ENCODE results near the gene MLKL.

Gene MLKL

GRCh38 chr16:74651841-74652240 lies 48.8 kb downstream of the MLKL start:
- H3K9me3 ChIP-seq (ENCODE audit: control insufficient read depth in 2 of 2, low read length in 2 of 2): no peaks in the 10 kb centered on the region
- no peak overlapping the region for H3K27ac ChIP-seq (ENCODE audit: low read length)
- H3K9ac ChIP-seq (ENCODE audit: low read length in 2 of 2): no peak overlapping the region
- H3K36me3 ChIP-seq (ENCODE audit: control insufficient read depth in 2 of 2, insufficient read depth in 2 of 2, low read length in 2 of 2): peaks cover 0 to 18% of the 10 kb centered on the region in 2 donors
- no peaks in the 10 kb centered on the region for H3K27me3 ChIP-seq (ENCODE audit: control insufficient read depth in 1 of 2, insufficient read depth in 2 of 2, low read length in 2 of 2)
- no peaks in the 10 kb centered on the region for H3K4me1 ChIP-seq (ENCODE audit: control insufficient read depth, insufficient read depth, low read length)
- no peak overlapping the region for H3K4me3 ChIP-seq (ENCODE audit: low read length in 2 of 2)

DNA sequence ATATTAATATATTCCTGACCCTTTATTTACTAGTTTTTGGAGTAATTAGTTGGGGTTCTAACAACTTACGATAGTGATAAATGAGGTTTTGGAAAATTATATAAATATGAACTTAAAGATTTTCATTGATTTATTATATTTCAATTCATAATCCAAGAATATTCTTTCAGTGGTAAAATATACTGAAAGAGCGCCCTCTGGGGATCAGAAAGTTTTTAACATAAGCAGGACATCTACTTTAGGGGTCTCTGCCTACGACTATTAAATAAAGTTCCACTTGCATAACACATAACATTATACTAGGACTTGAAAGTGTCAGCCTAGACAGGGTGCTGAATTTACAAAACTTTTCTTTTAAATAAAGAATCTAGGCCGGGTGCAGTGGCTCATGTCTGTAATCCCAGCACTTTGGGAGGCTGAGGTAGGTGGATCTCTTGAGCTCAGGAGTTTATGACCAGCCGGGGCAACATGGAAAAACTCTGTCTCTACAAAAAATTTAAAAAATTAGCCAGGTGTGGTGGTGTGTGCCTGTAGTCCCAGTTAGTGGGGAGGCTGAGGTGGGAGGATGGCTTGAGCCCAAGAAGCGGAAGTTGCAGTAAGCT lies 49.6 kb downstream of the MLKL start:
- Histone ChIP-seq H3K9ac (ENCODE audit: low read length in 2 of 2) (no peak overlapping the region), H3K4me1 (ENCODE audit: control insufficient read depth, insufficient read depth, low read length) (no peaks in the 10 kb centered on the region), H3K27ac (ENCODE audit: low read length) (no peak overlapping the region), H3K9me3 (ENCODE audit: control insufficient read depth in 2 of 2, low read length in 2 of 2) (no peaks in the 10 kb centered on the region), H3K27me3 (ENCODE audit: control insufficient read depth in 1 of 2, insufficient read depth in 2 of 2, low read length in 2 of 2) (no peaks in the 10 kb centered on the region), H3K4me3 (ENCODE audit: low read length in 2 of 2) (no peak overlapping the region), H3K36me3 (ENCODE audit: control insufficient read depth in 2 of 2, insufficient read depth in 2 of 2, low read length in 2 of 2) (peaks cover 3 to 19% of the 10 kb centered on the region in 2 donors)

DNA sequence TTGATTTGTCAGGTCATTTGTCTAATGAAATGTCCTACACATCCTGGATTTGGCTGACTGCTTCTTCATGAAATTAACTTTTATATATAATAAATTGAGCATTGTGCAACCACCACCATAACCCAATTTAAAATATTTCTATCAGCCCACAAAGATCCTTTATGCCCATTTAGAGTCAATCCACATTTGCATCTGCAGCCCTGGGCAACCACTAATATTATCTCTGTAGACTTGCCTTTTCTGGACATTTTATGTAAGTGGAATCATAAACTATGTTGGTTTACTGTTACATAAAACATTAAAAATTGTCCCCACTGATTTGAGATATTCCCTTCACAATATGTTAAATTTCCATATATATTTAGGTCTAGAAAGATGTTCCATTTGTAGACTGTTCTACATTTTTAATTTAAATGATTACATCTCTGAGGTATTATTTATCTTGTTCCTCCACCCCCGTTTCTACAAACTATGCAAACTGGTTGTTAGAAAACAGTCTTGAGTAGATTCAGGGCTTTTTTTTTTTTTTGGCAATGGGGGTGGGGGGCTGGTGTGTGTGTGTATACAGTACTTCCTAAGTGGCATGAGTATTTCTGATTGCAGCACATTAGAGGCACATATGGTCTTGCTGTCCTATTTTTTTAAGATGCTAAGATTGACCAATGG lies 50.7 kb downstream of the MLKL start:
- H3K27ac ChIP-seq (ENCODE audit: low read length): no peak overlapping the region
- H3K36me3 ChIP-seq (ENCODE audit: control insufficient read depth in 2 of 2, insufficient read depth in 2 of 2, low read length in 2 of 2): peaks cover 6 to 20% of the 10 kb centered on the region in 2 donors
- no peak overlapping the region for H3K9ac ChIP-seq (ENCODE audit: low read length in 2 of 2)
- H3K9me3 ChIP-seq (ENCODE audit: control insufficient read depth in 2 of 2, low read length in 2 of 2): no peaks in the 10 kb centered on the region
- H3K4me1 ChIP-seq (ENCODE audit: control insufficient read depth, insufficient read depth, low read length): no peaks in the 10 kb centered on the region
- no peak overlapping the region for H3K4me3 ChIP-seq (ENCODE audit: low read length in 2 of 2)
- no peaks in the 10 kb centered on the region for H3K27me3 ChIP-seq (ENCODE audit: control insufficient read depth in 1 of 2, insufficient read depth in 2 of 2, low read length in 2 of 2)

DNA sequence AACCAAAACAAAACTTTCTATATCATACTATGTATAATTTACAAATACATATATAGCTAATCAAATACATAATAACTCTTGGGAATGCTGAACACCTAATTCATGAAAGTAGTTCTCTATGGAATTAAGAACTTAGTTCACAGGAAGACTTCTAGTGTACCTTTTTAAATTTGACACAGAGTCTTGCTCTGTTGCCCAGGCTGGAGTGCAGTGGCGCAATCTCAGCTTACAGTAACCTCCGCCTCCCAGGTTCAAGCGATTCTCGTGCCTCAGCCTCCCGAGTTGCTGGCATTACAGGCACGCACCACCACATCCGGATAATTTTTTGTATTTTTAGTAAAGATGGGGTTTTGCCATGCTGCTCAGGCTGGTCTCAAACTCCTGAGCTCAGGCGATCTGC lies 58.7 kb downstream of the MLKL start:
- peaks cover 21 to 29% of the 10 kb centered on the region in 2 donors for H3K36me3 ChIP-seq (ENCODE audit: control insufficient read depth in 2 of 2, insufficient read depth in 2 of 2, low read length in 2 of 2)
- no peaks in the 10 kb centered on the region for H3K9me3 ChIP-seq (ENCODE audit: control insufficient read depth in 2 of 2, low read length in 2 of 2)
- H3K27ac ChIP-seq (ENCODE audit: low read length): no peak overlapping the region
- no peaks in the 10 kb centered on the region for H3K27me3 ChIP-seq (ENCODE audit: control insufficient read depth in 1 of 2, insufficient read depth in 2 of 2, low read length in 2 of 2)
- H3K4me1 ChIP-seq (ENCODE audit: control insufficient read depth, insufficient read depth, low read length): no peaks in the 10 kb centered on the region
- no peak overlapping the region for H3K4me3 ChIP-seq (ENCODE audit: low read length in 2 of 2)
- H3K9ac ChIP-seq (ENCODE audit: low read length in 2 of 2): no peak overlapping the region

DNA sequence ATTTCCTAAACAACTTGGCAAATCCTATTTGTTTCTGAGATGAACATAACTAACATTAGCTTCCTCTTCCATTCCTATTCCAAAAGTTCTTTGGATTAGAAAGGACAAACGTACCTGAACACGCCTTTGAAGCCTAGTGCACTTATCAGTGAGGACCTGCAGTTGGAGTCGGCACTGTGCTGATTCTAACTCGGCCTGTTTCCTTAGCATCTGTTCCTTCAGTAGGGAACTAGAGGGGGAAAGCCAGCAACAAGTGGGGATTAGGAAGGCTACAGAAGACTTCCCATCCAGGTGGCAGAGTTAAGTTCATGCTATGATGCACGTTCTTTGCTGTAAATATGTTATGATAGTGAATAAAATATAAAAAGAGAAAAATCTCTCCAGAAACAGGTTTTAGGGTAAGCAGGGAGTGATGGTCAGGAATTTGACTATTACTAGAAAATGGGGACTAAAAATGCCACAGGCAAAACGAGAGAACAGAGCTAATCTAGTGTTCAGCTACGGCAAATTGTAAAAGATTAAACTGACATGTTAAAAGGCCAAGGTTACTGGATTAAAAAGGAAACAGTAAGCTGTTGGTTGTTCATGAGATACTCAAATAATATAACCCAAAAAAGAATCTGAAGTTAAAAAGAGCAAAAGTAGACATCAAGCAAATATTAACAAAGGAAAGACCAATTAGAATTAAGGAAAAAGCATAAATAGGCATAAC lies 62.8 kb downstream of the MLKL start:
- no peaks in the 10 kb centered on the region for H3K9me3 ChIP-seq (ENCODE audit: control insufficient read depth in 2 of 2, low read length in 2 of 2)
- no peaks in the 10 kb centered on the region for H3K4me1 ChIP-seq (ENCODE audit: control insufficient read depth, insufficient read depth, low read length)
- no peaks in the 10 kb centered on the region for H3K27me3 ChIP-seq (ENCODE audit: control insufficient read depth in 1 of 2, insufficient read depth in 2 of 2, low read length in 2 of 2)
- no peak overlapping the region for H3K9ac ChIP-seq (ENCODE audit: low read length in 2 of 2)
- no peak overlapping the region for H3K4me3 ChIP-seq (ENCODE audit: low read length in 2 of 2)
- peaks cover 11 to 20% of the 10 kb centered on the region in 2 donors for H3K36me3 ChIP-seq (ENCODE audit: control insufficient read depth in 2 of 2, insufficient read depth in 2 of 2, low read length in 2 of 2)
- H3K27ac ChIP-seq (ENCODE audit: low read length): no peak overlapping the region

DNA sequence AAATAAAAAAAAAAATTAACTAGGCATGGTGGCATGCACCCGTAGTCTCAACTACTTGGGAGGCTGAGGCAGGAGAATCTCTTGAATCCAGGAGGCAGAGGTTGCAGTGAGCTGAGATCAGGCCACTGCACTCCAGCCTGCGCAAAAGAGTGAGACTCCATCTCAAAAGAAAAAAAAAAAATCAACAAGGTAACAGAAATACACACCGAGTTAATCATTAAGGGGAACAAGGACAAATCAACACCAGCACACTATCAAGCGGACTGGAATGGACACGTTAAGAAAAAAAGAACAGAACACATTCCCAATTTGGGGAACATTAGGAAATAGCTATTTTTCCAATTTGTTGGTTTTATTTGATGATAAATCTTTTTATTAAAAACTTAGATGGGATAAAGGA lies 65.4 kb downstream of the MLKL start:
- Histone ChIP-seq H3K27ac (ENCODE audit: low read length) (no peak overlapping the region), H3K9ac (ENCODE audit: low read length in 2 of 2) (no peak overlapping the region), H3K4me1 (ENCODE audit: control insufficient read depth, insufficient read depth, low read length) (no peaks in the 10 kb centered on the region), H3K9me3 (ENCODE audit: control insufficient read depth in 2 of 2, low read length in 2 of 2) (no peaks in the 10 kb centered on the region), H3K4me3 (ENCODE audit: low read length in 2 of 2) (no peak overlapping the region), H3K36me3 (ENCODE audit: control insufficient read depth in 2 of 2, insufficient read depth in 2 of 2, low read length in 2 of 2) (peaks cover 18 to 31% of the 10 kb centered on the region in 2 donors), H3K27me3 (ENCODE audit: control insufficient read depth in 1 of 2, insufficient read depth in 2 of 2, low read length in 2 of 2) (no peaks in the 10 kb centered on the region)

- no peak overlapping the region for H3K27ac ChIP-seq (ENCODE audit: low read length)
- no peaks in the 10 kb centered on the region for H3K9me3 ChIP-seq (ENCODE audit: control insufficient read depth in 2 of 2, low read length in 2 of 2)
- peaks cover 22 to 33% of the 10 kb centered on the region in 2 donors for H3K36me3 ChIP-seq (ENCODE audit: control insufficient read depth in 2 of 2, insufficient read depth in 2 of 2, low read length in 2 of 2)
- no peaks in the 10 kb centered on the region for H3K27me3 ChIP-seq (ENCODE audit: control insufficient read depth in 1 of 2, insufficient read depth in 2 of 2, low read length in 2 of 2)
- no peak overlapping the region for H3K4me3 ChIP-seq (ENCODE audit: low read length in 2 of 2)
- no peaks in the 10 kb centered on the region for H3K4me1 ChIP-seq (ENCODE audit: control insufficient read depth, insufficient read depth, low read length)
- no peak overlapping the region for H3K9ac ChIP-seq (ENCODE audit: low read length in 2 of 2)
Observed at GRCh38 chr16:74633686-74634085, 67.0 kb downstream of the MLKL start.

- H3K4me3 ChIP-seq (ENCODE audit: low read length in 2 of 2): no peak overlapping the region
- no peak overlapping the region for H3K9ac ChIP-seq (ENCODE audit: low read length in 2 of 2)
- no peak overlapping the region for H3K27ac ChIP-seq (ENCODE audit: low read length)
- H3K36me3 ChIP-seq (ENCODE audit: control insufficient read depth in 2 of 2, insufficient read depth in 2 of 2, low read length in 2 of 2): peaks cover 44 to 55% of the 10 kb centered on the region in 2 donors
- H3K4me1 ChIP-seq (ENCODE audit: control insufficient read depth, insufficient read depth, low read length): peaks cover 4% of the 10 kb centered on the region
- no peaks in the 10 kb centered on the region for H3K27me3 ChIP-seq (ENCODE audit: control insufficient read depth in 1 of 2, insufficient read depth in 2 of 2, low read length in 2 of 2)
- H3K9me3 ChIP-seq (ENCODE audit: control insufficient read depth in 2 of 2, low read length in 2 of 2): no peaks in the 10 kb centered on the region
Observed at GRCh38 chr16:74627506-74628220, 73.0 kb downstream of the MLKL start.

GRCh38 chr16:74626741-74627416 lies 73.8 kb downstream of the MLKL start:
- H3K9me3 ChIP-seq (ENCODE audit: control insufficient read depth in 2 of 2, low read length in 2 of 2): no peaks in the 10 kb centered on the region
- H3K4me1 ChIP-seq (ENCODE audit: control insufficient read depth, insufficient read depth, low read length): peaks cover 4% of the 10 kb centered on the region
- H3K36me3 ChIP-seq (ENCODE audit: control insufficient read depth in 2 of 2, insufficient read depth in 2 of 2, low read length in 2 of 2): peaks cover 46 to 56% of the 10 kb centered on the region in 2 donors
- H3K9ac ChIP-seq (ENCODE audit: low read length in 2 of 2): no peak overlapping the region
- H3K27ac ChIP-seq (ENCODE audit: low read length): no peak overlapping the region
- H3K27me3 ChIP-seq (ENCODE audit: control insufficient read depth in 1 of 2, insufficient read depth in 2 of 2, low read length in 2 of 2): no peaks in the 10 kb centered on the region
- no peak overlapping the region for H3K4me3 ChIP-seq (ENCODE audit: low read length in 2 of 2)

Data from stomach smooth muscle (tissue), 2 donors.